Measurements from ENCODE around the gene FAM78B.

DNA sequence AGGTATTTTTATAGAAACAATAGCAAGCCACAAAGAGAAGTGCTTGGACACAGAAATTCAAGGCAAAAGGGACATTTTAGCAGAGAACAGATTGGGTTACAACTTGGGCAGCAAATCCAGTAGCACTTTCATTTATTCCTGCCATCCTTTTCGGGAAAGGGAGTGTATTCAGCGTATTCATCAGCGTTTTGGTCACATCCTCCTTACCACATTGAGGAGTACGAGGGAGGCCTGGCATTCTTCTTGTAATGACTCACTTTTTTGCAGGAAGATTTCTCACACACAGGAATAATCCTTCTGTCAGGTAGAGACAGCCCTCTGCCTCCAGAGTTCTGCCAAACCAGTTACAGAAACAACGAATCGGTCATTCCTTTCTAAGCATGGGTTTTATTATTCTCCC lies 18.1 kb upstream of the FAM78B start:
- TF ChIP-seq, protein P1, sequence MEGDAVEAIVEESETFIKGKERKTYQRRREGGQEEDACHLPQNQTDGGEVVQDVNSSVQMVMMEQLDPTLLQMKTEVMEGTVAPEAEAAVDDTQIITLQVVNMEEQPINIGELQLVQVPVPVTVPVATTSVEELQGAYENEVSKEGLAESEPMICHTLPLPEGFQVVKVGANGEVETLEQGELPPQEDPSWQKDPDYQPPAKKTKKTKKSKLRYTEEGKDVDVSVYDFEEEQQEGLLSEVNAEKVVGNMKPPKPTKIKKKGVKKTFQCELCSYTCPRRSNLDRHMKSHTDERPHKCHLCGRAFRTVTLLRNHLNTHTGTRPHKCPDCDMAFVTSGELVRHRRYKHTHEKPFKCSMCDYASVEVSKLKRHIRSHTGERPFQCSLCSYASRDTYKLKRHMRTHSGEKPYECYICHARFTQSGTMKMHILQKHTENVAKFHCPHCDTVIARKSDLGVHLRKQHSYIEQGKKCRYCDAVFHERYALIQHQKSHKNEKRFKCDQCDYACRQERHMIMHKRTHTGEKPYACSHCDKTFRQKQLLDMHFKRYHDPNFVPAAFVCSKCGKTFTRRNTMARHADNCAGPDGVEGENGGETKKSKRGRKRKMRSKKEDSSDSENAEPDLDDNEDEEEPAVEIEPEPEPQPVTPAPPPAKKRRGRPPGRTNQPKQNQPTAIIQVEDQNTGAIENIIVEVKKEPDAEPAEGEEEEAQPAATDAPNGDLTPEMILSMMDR (IDR thresholded peaks at IDR 0.05) = no peak
- TF ChIP-seq POLR2A (IDR thresholded peaks at IDR 0.05) = no peak
